ENCODE results near the gene CCN6. TPM values are rescaled to one million over a fixed set of nuclear protein-coding genes. Genes with fewer than 3 reads are reported as not detected.
"Not testable (repeated sequence)": the region's sequence is repeated elsewhere in the genome, so short reads cannot be mapped to it uniquely, and the experiment has no call there.

Gene CCN6
- polyA plus RNA-seq, 4 donors: 1.8 to 3.9 (median 3.4) TPM

DNA sequence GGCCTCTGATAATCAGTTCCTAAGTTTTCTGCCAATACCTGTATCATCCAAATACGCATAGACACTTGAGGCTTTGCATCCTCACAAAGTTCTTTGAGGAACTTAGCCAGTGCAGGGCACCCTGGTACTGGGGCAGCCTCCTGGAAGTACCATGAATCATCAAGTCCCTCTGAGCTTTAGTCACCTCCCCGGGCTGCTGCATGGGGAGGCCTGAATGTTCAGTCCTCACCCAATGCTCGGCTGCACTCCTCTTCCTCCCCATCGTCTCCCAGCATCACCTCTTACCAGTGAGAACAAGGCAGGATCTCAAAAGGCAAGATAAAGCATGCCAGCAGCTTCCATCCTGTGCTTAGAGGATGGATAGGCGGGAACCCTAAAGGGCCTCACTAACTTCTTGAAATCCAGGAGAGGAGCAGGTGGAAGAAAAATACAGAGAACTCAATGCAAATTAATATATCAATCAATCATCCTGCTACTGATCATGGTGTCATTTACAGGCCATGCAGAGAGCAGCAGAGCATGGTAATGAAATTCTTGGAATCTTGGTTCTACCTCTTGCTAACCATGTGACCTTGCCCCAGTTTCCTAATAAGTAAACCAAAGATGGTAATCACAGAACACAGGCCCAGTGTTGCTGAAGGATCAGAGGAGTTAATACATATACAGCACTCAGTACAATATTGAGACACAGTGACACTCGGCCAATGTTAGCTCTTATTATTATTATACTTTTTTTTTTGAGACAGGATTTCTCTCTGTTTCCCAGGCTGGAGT, 4.7 kb upstream of the CCN6 start:
- no peak for DNase-seq (ENCODE audit: low read depth in 4 of 4, low spot score in 2 of 4)

GRCh38 chr6:112049996-112050395, 3.9 kb upstream of the CCN6 start:
- no peak for DNase-seq (ENCODE audit: low read depth in 4 of 4, low spot score in 2 of 4)

DNA sequence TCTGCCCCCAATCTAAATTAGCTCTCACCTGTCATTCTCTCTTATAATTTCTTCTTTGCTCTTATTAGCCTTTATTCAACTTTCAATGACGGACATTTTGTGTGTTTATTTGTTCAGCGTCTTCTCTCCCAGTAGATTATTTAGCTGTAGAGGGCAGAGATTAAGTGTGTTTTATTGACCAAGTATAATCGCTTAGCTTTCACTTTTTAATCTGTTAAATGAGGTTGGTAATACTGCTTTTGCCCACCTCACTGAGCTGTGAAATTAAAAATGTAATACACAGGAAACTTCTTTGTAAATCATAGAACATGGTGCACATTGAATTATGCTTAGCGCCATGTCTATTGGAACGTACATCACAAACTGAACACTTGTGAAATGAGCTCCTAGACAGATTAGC, 3.5 kb upstream of the CCN6 start:
- no peak for DNase-seq (ENCODE audit: low read depth in 4 of 4, low spot score in 2 of 4)

GRCh38 chr6:112051251-112051740, 2.6 kb upstream of the CCN6 start:
- DNase-seq (ENCODE audit: low read depth in 4 of 4, low spot score in 2 of 4): not testable (repeated sequence)

DNA sequence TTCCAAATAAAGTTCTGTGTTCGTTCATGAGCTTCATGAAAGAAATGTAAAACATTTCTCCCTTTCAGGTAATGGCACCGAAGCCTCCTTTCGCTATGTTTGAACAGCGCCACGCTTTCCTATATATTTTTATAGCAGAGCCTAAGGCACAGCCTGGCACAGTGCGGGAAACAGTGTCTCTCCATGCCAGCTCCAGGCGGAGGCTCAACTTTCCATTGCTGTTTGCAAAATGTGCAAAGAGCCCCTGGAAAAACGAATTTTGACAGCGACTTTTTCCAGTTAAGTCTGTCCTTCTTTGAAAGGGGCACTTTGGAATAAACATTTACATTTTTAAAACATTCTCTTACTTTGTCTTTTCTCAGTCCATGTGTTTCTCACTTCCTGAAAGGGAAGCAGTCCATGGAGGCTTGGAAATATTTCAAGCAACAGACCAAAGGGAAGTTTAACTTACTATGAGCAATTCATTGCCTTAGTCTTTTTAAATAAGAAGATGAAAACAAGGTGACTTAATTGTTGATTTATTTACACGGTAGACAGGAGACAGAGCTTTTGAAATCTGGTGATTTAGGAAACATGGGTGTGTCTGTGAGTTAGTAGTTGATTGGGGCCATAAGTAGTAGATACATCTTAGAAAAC, 769 bp downstream of the CCN6 start:
- DNase-seq (ENCODE audit: low read depth in 4 of 4, low spot score in 2 of 4): no peak

GRCh38 chr6:112058243-112059032, 4.5 kb downstream of the CCN6 start:
- DNase-seq (ENCODE audit: low read depth in 4 of 4, low spot score in 2 of 4): no peak

DNA sequence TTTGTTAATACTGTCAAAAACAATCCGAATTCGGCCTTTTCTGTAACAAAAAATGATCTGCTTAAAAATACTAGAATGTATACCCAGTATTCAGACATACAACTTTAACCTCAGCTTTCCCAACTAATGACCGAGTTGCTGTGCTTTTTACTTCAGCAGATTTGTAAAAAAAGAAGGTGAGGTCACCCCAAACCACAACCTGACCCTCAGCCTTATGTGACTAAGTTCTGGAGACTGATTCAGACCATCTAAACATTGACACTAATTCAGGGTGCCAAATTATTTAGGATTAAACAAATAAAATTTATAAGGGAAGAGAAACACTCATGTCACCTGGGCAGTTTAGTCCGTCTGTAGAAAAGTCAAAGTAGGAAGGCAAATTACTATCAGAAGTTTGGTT, 7.7 kb downstream of the CCN6 start:
- no peak for DNase-seq (ENCODE audit: low read depth in 4 of 4, low spot score in 2 of 4)

- no peak for DNase-seq (ENCODE audit: low read depth in 4 of 4, low spot score in 2 of 4)
Measured at GRCh38 chr6:112062966-112063365, 9.1 kb downstream of the CCN6 start.

DNA sequence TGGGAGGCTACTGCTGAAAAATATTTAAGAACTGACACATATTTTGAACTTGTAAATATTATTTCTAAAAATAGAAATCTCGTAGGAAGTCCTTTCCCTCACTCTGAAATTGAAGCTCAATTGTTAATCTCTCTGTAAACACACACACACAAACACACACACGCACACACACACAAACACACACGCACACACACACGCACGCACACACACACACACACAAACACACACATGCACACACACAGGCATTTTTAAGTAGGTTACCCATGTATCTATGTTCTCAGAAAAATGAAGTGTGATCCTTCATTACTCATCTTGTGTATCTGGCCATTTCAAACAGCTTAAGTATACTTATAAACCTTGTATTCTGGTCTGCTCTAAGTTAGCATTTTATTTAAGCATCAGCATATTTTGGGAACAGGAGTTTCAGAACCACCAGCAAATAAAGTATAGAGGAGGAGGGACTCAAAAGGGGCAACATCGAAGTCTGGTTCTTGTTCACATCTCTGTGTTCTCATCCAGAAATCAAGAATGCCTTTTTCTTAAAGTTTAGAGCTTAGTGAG, 11.6 kb downstream of the CCN6 start:
- DNase-seq (ENCODE audit: low read depth in 4 of 4, low spot score in 2 of 4): no peak

DNA sequence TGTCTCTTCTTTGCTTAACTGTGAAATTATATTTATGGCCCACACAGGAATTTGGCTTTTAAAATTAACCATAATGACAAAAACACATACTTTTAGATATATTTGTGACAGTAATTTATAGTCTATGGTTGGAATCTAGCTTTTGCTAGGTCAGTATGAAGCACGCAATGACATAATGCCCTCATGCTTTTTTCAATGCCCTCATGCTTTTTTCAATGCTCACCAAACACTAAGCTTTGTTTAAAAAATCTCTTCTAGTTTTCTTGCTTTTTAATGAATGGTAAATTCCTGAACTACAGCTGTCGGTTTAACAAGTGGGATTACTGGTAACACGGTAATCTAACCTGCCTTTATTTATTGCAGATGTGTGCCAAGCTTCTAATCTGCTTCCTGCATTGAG, 12.7 kb downstream of the CCN6 start:
- DNase-seq (ENCODE audit: low read depth in 4 of 4, low spot score in 2 of 4): no peak

GRCh38 chr6:112081569-112081968, 27.7 kb downstream of the CCN6 start:
- no peak for DNase-seq (ENCODE audit: low read depth in 4 of 4, low spot score in 2 of 4)

DNA sequence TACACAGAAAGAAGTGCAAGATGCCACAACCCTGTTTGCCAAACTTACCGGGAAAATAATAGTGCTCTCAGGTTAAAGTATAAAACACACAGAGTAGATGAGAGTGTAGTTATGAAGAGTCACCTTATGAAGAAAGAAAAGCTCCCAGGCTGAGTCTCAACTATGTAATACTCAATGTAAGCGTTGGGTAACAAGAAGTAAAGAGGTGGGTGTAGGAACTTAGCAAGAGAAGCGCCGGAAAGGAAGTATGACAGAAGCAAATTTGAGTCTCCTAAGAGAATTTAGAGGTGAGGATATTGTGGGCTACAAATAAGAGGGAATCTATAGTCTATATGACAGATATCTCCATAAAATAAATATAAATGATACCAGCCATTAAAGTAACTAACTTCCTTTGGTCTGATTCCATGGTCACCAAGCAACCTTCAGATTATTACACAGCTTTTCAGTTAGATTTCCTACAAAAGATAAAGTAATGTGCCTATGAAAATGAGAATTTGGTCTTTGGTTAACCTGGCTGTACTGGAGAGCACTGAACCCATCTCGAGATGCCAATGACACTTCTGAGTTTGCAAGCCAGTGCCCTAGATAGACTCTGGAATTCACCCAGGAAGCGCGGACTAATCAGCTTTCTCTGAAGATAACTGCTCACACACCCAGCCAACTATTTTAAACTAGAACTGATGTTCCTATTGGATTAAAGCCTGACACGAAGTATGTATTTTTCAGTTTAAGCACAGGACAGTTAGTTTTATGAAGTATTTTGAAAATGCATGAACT, 31.6 kb downstream of the CCN6 start:
- DNase-seq (ENCODE audit: low read depth in 4 of 4, low spot score in 2 of 4): no peak

- peak in 3 of 4 donors; percentile 45 to 71 (median 56) for DNase-seq (ENCODE audit: low read depth in 4 of 4, low spot score in 2 of 4)
Measured at GRCh38 chr6:112086744-112087135, 32.8 kb downstream of the CCN6 start.

GRCh38 chr6:112087136-112087911, 33.4 kb downstream of the CCN6 start, which contains the start of the genes FAM229B and TUBE1:
FAM229B (plus strand) TSS chr6:112087591; CDS start chr6:112099284, 11,693 bp downstream.
TUBE1 (minus strand) TSS chr6:112087482; CDS start chr6:112087434, 48 bp downstream.
- DNase-seq (ENCODE audit: low read depth in 4 of 4, low spot score in 2 of 4): peak; percentile 81 to 92 (median 88)

GRCh38 chr6:112087916-112088315, 34.0 kb downstream of the CCN6 start:
- DNase-seq (ENCODE audit: low read depth in 4 of 4, low spot score in 2 of 4): no peak

DNA sequence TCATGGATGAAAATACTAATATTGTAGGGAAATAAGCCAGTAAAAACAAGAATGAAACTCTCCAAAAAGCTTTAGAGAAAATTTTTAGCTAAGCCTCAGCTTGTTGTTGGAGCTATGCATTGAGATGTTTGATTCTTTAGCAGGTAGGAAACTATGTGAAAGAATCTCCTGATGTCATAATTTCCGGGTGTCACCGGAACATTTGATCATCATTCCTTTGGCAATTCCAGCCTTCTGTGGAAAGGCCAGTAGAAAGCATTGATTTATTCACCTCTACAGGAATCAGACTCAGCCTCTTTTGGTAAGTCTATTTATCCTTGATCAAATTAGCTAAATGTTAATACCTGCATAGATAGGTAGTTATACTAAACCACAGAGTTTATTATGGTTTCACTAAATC, 43.0 kb downstream of the CCN6 start:
- no peak for DNase-seq (ENCODE audit: low read depth in 4 of 4, low spot score in 2 of 4)

- no peak for DNase-seq (ENCODE audit: low read depth in 4 of 4, low spot score in 2 of 4)
Measured at GRCh38 chr6:112100561-112100960, 46.7 kb downstream of the CCN6 start.

- DNase-seq (ENCODE audit: low read depth in 4 of 4, low spot score in 2 of 4): not testable (repeated sequence)
Measured at GRCh38 chr6:112106026-112106425, 52.1 kb downstream of the CCN6 start.

- DNase-seq (ENCODE audit: low read depth in 4 of 4, low spot score in 2 of 4): no peak
Measured at GRCh38 chr6:112106562-112106961, 52.7 kb downstream of the CCN6 start.

Data from left renal cortex interstitium (tissue), 4 donors.